Ishikawa (cell line): ENCODE results near the gene ATP2A3.

ENCODE experiments used
- CEBPB ChIP-seq: IDR thresholded peaks from 2 replicates; pipeline ENCODE4 v1.6.1; 2012
- CREB1 ChIP-seq: IDR thresholded peaks from 2 replicates; pipeline ENCODE4 v1.6.1; 2012; ENCODE audit warnings: low read depth
- EP300 ChIP-seq: IDR thresholded peaks from 2 replicates; pipeline ENCODE4 v1.6.1; 2012; ENCODE audit warnings: borderline replicate concordance
- FOXM1 ChIP-seq: IDR thresholded peaks from 2 replicates; pipeline ENCODE4 v1.6.1; 2012; ENCODE audit warnings: low read depth, borderline replicate concordance
- RAD21 ChIP-seq: IDR thresholded peaks from 2 replicates; pipeline ENCODE4 v1.6.1; 2012; ENCODE audit warnings: low read depth
- TAF1 ChIP-seq: IDR thresholded peaks from 2 replicates; pipeline ENCODE4 v1.6.1; 2012; ENCODE audit warnings: low read depth, mild to moderate bottlenecking
- TEAD4 ChIP-seq: IDR thresholded peaks from 2 replicates; pipeline ENCODE4 v1.6.1; 2012
- YY1 ChIP-seq: IDR thresholded peaks from 2 replicates; pipeline ENCODE4 v1.6.1; 2012; ENCODE audit warnings: low read depth
- TF ChIP-seq, protein P1 (sequence below): IDR thresholded peaks from 2 replicates; pipeline ENCODE4 v1.6.1; 2012
- TF ChIP-seq, protein P2 (sequence below): IDR thresholded peaks from 2 replicates; pipeline ENCODE4 v1.6.1; 2012
- TF ChIP-seq, protein P3 (sequence below): IDR thresholded peaks from 2 replicates; pipeline ENCODE4 v1.6.1; 2012; ENCODE audit warnings: low read depth, mild to moderate bottlenecking

DNA sequence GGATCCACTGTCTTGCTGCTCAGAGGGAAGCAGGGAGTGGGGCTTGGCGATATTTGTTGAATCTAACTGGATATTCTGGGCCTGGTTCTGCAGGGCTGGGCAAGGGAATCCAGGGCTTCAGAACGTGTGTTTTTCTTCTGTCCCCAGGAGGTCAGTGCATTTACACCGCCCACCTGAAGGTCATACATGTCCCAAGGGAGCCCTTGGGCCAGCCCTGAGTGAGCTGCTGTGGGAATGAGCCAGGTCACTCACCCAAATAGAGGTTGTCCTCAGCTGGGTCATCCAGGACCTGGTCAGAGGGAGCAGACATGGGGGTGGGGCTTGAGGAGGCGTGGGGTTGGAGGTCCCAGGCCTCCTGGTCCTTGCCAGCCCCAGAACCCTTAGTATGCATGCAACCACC lies 82.0 kb downstream of the ATP2A3 start:
- TF ChIP-seq EP300 (no peak), CREB1 (no peak), TEAD4 (no peak), FOXM1 (no peak), TAF1 (no peak), YY1 (no peak), CEBPB (no peak), RAD21 (no peak)
- TF ChIP-seq, protein P1, sequence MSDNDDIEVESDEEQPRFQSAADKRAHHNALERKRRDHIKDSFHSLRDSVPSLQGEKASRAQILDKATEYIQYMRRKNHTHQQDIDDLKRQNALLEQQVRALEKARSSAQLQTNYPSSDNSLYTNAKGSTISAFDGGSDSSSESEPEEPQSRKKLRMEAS: no peak
- TF ChIP-seq, protein P2, sequence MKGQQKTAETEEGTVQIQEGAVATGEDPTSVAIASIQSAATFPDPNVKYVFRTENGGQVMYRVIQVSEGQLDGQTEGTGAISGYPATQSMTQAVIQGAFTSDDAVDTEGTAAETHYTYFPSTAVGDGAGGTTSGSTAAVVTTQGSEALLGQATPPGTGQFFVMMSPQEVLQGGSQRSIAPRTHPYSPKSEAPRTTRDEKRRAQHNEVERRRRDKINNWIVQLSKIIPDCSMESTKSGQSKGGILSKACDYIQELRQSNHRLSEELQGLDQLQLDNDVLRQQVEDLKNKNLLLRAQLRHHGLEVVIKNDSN: no peak
- TF ChIP-seq, protein P3, sequence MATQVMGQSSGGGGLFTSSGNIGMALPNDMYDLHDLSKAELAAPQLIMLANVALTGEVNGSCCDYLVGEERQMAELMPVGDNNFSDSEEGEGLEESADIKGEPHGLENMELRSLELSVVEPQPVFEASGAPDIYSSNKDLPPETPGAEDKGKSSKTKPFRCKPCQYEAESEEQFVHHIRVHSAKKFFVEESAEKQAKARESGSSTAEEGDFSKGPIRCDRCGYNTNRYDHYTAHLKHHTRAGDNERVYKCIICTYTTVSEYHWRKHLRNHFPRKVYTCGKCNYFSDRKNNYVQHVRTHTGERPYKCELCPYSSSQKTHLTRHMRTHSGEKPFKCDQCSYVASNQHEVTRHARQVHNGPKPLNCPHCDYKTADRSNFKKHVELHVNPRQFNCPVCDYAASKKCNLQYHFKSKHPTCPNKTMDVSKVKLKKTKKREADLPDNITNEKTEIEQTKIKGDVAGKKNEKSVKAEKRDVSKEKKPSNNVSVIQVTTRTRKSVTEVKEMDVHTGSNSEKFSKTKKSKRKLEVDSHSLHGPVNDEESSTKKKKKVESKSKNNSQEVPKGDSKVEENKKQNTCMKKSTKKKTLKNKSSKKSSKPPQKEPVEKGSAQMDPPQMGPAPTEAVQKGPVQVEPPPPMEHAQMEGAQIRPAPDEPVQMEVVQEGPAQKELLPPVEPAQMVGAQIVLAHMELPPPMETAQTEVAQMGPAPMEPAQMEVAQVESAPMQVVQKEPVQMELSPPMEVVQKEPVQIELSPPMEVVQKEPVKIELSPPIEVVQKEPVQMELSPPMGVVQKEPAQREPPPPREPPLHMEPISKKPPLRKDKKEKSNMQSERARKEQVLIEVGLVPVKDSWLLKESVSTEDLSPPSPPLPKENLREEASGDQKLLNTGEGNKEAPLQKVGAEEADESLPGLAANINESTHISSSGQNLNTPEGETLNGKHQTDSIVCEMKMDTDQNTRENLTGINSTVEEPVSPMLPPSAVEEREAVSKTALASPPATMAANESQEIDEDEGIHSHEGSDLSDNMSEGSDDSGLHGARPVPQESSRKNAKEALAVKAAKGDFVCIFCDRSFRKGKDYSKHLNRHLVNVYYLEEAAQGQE: no peak
